H9 (cell line): ENCODE data around the gene TCERG1L. TPM values are rescaled to one million over a fixed set of nuclear protein-coding genes. Genes with fewer than 3 reads are reported as not detected.

Experiments
- DNase-seq: peaks from one replicate; pipeline ENCODE4 v3.0.0-alpha.2; 2017
- H2AFZ ChIP-seq: one replicate; pipeline ENCODE4 v1.6.1; 2013; ENCODE audit warnings: mild to moderate bottlenecking, low read length, control low read depth, moderate library complexity
- H2AK5ac ChIP-seq: 2 replicates; pipeline ENCODE4 v1.6.1; 2013; ENCODE audit warnings: low read length, control low read depth, mixed read lengths; ENCODE audit not compliant: insufficient read length
- H2BK120ac ChIP-seq: one replicate; pipeline ENCODE4 v1.6.1; 2013; ENCODE audit warnings: low read depth, mild to moderate bottlenecking, low read length, control low read depth, inconsistent platforms; ENCODE audit not compliant: poor library complexity, severe bottlenecking
- H2BK12ac ChIP-seq: 2 replicates; pipeline ENCODE4 v1.6.1; 2013; ENCODE audit warnings: low read length, control low read depth, mixed read lengths, low read depth; ENCODE audit not compliant: insufficient read length
- H2BK15ac ChIP-seq: 2 replicates; pipeline ENCODE4 v1.6.1; 2013; ENCODE audit warnings: low read depth, low read length, control low read depth
- H2BK20ac ChIP-seq: one replicate; pipeline ENCODE4 v1.6.1; 2013; ENCODE audit warnings: low read depth, mild to moderate bottlenecking, low read length, control low read depth, inconsistent platforms; ENCODE audit not compliant: poor library complexity, severe bottlenecking
- H2BK5ac ChIP-seq: 2 replicates; pipeline ENCODE4 v1.6.1; 2013; ENCODE audit warnings: low read length, control low read depth, mixed read lengths; ENCODE audit not compliant: insufficient read length
- H3K14ac ChIP-seq: 2 replicates; pipeline ENCODE4 v1.6.1; 2013; ENCODE audit warnings: low read length, control low read depth; ENCODE audit not compliant: insufficient read depth
- H3K18ac ChIP-seq: 2 replicates; pipeline ENCODE4 v1.6.1; 2013; ENCODE audit warnings: low read depth, mild to moderate bottlenecking, mixed read lengths, low read length, control low read depth; ENCODE audit not compliant: insufficient read length
- H3K23ac ChIP-seq: 2 replicates; pipeline ENCODE4 v1.6.1; 2013; ENCODE audit warnings: low read length, control low read depth, mixed read lengths, low read depth; ENCODE audit not compliant: insufficient read length
- H3K23me2 ChIP-seq: 2 replicates; pipeline ENCODE4 v1.6.1; 2013; ENCODE audit warnings: low read depth, mild to moderate bottlenecking, mixed read lengths, low read length, control low read depth; ENCODE audit not compliant: insufficient read length, poor library complexity, severe bottlenecking
- H3K27ac ChIP-seq: 2 replicates; pipeline ENCODE4 v1.5.1; 2013; ENCODE audit warnings: low read length, control low read depth, mixed read lengths, low read depth; ENCODE audit not compliant: insufficient read length
- H3K27me3 ChIP-seq: 2 replicates; pipeline ENCODE4 v1.6.1; 2013; ENCODE audit warnings: low read length, control low read depth, inconsistent platforms; ENCODE audit not compliant: insufficient read depth
- H3K4ac ChIP-seq: 2 replicates; pipeline ENCODE4 v1.6.1; 2013; ENCODE audit warnings: low read depth, mild to moderate bottlenecking, control low read depth, inconsistent platforms, low read length, moderate library complexity
- H3K4me1 ChIP-seq: 2 replicates; pipeline ENCODE4 v1.6.1; 2013; ENCODE audit warnings: low read length, control low read depth, inconsistent platforms; ENCODE audit not compliant: insufficient read depth
- H3K4me2 ChIP-seq: 2 replicates; pipeline ENCODE4 v1.6.1; 2013; ENCODE audit warnings: low read length, control low read depth, mixed read lengths; ENCODE audit not compliant: insufficient read length, insufficient read depth
- H3K56ac ChIP-seq: 2 replicates; pipeline ENCODE4 v1.6.1; 2013; ENCODE audit warnings: low read depth, mild to moderate bottlenecking, mixed read lengths, low read length, control low read depth; ENCODE audit not compliant: insufficient read length
- H3K79me1 ChIP-seq: 2 replicates; pipeline ENCODE4 v1.6.1; 2013; ENCODE audit warnings: low read depth, mild to moderate bottlenecking, moderate library complexity, low read length, control low read depth, inconsistent platforms; ENCODE audit not compliant: insufficient read depth, poor library complexity, severe bottlenecking
- H3K79me2 ChIP-seq: 2 replicates; pipeline ENCODE4 v1.6.1; 2013; ENCODE audit warnings: low read length, control low read depth, inconsistent platforms; ENCODE audit not compliant: insufficient read depth
- H3K9ac ChIP-seq: 2 replicates; pipeline ENCODE4 v1.6.1; 2013; ENCODE audit warnings: low read length, control low read depth, mixed read lengths; ENCODE audit not compliant: insufficient read length; ENCODE audit errors: extremely low read depth
- H3K9me3 ChIP-seq: one replicate; pipeline ENCODE4 v1.6.1; 2013; ENCODE audit warnings: low read depth, low read length, inconsistent platforms; ENCODE audit not compliant: control insufficient read depth
- H3T11ph ChIP-seq: one replicate; pipeline ENCODE4 v1.6.1; 2013; ENCODE audit warnings: mild to moderate bottlenecking, low read length, control low read depth, inconsistent platforms
- H4K20me1 ChIP-seq: one replicate; pipeline ENCODE4 v1.6.1; 2013; ENCODE audit not compliant: control insufficient read depth, insufficient read length, insufficient read depth
- H4K5ac ChIP-seq: 2 replicates; pipeline ENCODE4 v1.6.1; 2013; ENCODE audit warnings: low read depth, mild to moderate bottlenecking, mixed read lengths, low read length, control low read depth; ENCODE audit not compliant: insufficient read length
- H4K8ac ChIP-seq: replicated peaks from 2 replicates; pipeline ENCODE4 v1.6.1; 2013; ENCODE audit warnings: low read length, control low read depth, mixed read lengths, low read depth; ENCODE audit not compliant: insufficient read length
- H4K91ac ChIP-seq: 2 replicates; pipeline ENCODE4 v1.6.1; 2013; ENCODE audit warnings: low read depth, mild to moderate bottlenecking, moderate library complexity, mixed read lengths, low read length, control low read depth; ENCODE audit not compliant: insufficient read length
- H3K27ac Mint-ChIP-seq, 3 experiments: 2 replicates in 2 of 3; 3 replicates in 1 of 3; pipeline ENCODE4 v1.8.0; 2020 to 2021; ENCODE audit warnings: mixed read lengths in 3 of 3, mild to moderate bottlenecking in 1 of 3, moderate library complexity in 1 of 3
- H3K27me3 Mint-ChIP-seq: 2 replicates; pipeline ENCODE4 v1.8.0; 2021; ENCODE audit warnings: low read depth, mild to moderate bottlenecking, moderate library complexity, mixed read lengths
- H3K36me3 Mint-ChIP-seq, 3 experiments: 2 replicates in 2 of 3; 3 replicates in 1 of 3; pipeline ENCODE4 v1.8.0; 2020 to 2021; ENCODE audit warnings: low read depth in 3 of 3, mixed read lengths in 3 of 3; ENCODE audit not compliant: insufficient read depth in 1 of 3
- H3K4me1 Mint-ChIP-seq, 2 experiments: 2 replicates each; pipeline ENCODE4 v1.8.0; 2020; ENCODE audit warnings: mixed read lengths in 2 of 2
- H3K4me3 Mint-ChIP-seq, 2 experiments: 2 replicates in 1 of 2; 3 replicates in 1 of 2; pipeline ENCODE4 v1.8.0; 2020 to 2021; ENCODE audit warnings: mild to moderate bottlenecking in 2 of 2, mixed read lengths in 2 of 2, moderate library complexity in 1 of 2
- H3K9me3 Mint-ChIP-seq, 2 experiments: 2 replicates in 1 of 2; 3 replicates in 1 of 2; pipeline ENCODE4 v1.8.0; 2020; ENCODE audit warnings: mild to moderate bottlenecking in 2 of 2, mixed read lengths in 2 of 2, moderate library complexity in 1 of 2
- WGBS: extraction: QIAGEN DNeasy Blood & Tissue Kit; methylation state at CpG from one replicate; pipeline ENCODE4 v1.1.7; 2013; ENCODE audit warnings: missing lambda C conversion rate, low lambda C conversion rate, mixed read lengths; ENCODE audit not compliant: insufficient read length; ENCODE audit errors: extremely low coverage; 5-methylcytosine and 5-hydroxymethylcytosine counted together
- total RNA-seq: library from RNA; stranded (reverse); gene quantifications from 2 replicates; pipeline ENCODE4 v1.2.1, GENCODE V29; 2021
- TF ChIP-seq, protein P1 (sequence below): fragments of 200-600 bp; sonication (generic); conservative IDR thresholded peaks from 3 replicates; pipeline ENCODE4 v1.8.0; 2021; ENCODE audit warnings: antibody characterized with exemption, mild to moderate bottlenecking

TCERG1L gene
- total RNA-seq, 1 experiment from 2014 or later, result 3.3 TPM

GRCh38 chr10:131088619-131089018 lies 222.9 kb downstream of the TCERG1L start:
- Histone ChIP-seq H3K4ac (no peak overlapping the region), H4K8ac (no peak overlapping the region), H2AFZ (no peak overlapping the region), H2BK15ac (no peak overlapping the region), H3K9ac (no peak overlapping the region), H3K4me1 (peaks cover 1% of the 10 kb centered on the region; the same call in 1 of the 2 replicates), H3K27me3 (no peaks in the 10 kb centered on the region; the same call in 1 of the 2 replicates), H3T11ph (no peak overlapping the region), H3K23ac (no peak overlapping the region), H3K56ac (no peak overlapping the region), H4K91ac (no peak overlapping the region), H2AK5ac (no peak overlapping the region), H3K23me2 (no peaks in the 10 kb centered on the region), H3K79me1 (no peaks in the 10 kb centered on the region), H3K9me3 (no peaks in the 10 kb centered on the region), H3K18ac (no peak overlapping the region), H2BK5ac (no peak overlapping the region), H4K20me1 (no peaks in the 10 kb centered on the region), H2BK20ac (no peak overlapping the region), H3K27ac (no peak overlapping the region), H3K14ac (no peak overlapping the region), H2BK120ac (no peak overlapping the region), H4K5ac (no peak overlapping the region), H3K79me2 (no peaks in the 10 kb centered on the region), H3K4me2 (no peak overlapping the region), H2BK12ac (no peak overlapping the region)
- TF ChIP-seq, protein P1, sequence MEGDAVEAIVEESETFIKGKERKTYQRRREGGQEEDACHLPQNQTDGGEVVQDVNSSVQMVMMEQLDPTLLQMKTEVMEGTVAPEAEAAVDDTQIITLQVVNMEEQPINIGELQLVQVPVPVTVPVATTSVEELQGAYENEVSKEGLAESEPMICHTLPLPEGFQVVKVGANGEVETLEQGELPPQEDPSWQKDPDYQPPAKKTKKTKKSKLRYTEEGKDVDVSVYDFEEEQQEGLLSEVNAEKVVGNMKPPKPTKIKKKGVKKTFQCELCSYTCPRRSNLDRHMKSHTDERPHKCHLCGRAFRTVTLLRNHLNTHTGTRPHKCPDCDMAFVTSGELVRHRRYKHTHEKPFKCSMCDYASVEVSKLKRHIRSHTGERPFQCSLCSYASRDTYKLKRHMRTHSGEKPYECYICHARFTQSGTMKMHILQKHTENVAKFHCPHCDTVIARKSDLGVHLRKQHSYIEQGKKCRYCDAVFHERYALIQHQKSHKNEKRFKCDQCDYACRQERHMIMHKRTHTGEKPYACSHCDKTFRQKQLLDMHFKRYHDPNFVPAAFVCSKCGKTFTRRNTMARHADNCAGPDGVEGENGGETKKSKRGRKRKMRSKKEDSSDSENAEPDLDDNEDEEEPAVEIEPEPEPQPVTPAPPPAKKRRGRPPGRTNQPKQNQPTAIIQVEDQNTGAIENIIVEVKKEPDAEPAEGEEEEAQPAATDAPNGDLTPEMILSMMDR, result peak; percentile 73
- peaks cover 0 to under 1% (median 0%) of the 10 kb centered on the region in 3 experiments; a peak in 1 of 7 replicates for H3K36me3 Mint-ChIP-seq
- H3K9me3 Mint-ChIP-seq, result peaks cover under 1 to 2% of the 10 kb centered on the region in 2 experiments; a peak in 2 of 5 replicates
- peaks cover 4% of the 10 kb centered on the region; the same call in 1 of the 2 replicates for H3K27me3 Mint-ChIP-seq
- DNase-seq, result peak; percentile 63
- peaks cover 18 to 21% of the 10 kb centered on the region in 2 experiments for H3K4me1 Mint-ChIP-seq
- no peak overlapping the region for H3K4me3 Mint-ChIP-seq
- peak overlapping the region in 1 of 3 experiments; percentile 28; a peak in 2 of 7 replicates for H3K27ac Mint-ChIP-seq
- no CpG with 5 or more reads among the region's 25 CpGs for WGBS
